PFSK-1 (cell line): ENCODE data around the gene LRRC71.

Experiments used
- FOXP2 ChIP-seq: optimal IDR thresholded peaks from 2 replicates; pipeline ENCODE3; 2011; ENCODE audit warnings: borderline replicate concordance, control low read depth, inconsistent platforms; ENCODE audit not compliant: insufficient read depth; ENCODE audit errors: extremely low read length, extremely low read depth
- POLR2AphosphoS5 ChIP-seq: IDR thresholded peaks from 2 replicates; pipeline ENCODE4 v1.6.1; 2012; ENCODE audit warnings: low read depth, mild to moderate bottlenecking, control low read depth, low read length, moderate library complexity
- REST ChIP-seq, 2 experiments: IDR thresholded peaks; 2 replicates each; pipeline versions ENCODE4 v1.6.1 to v1.8.0; 2011 to 2012; ENCODE audit warnings: low read depth in 2 of 2, low read length in 2 of 2, control low read depth in 1 of 2, inconsistent platforms in 1 of 2, mild to moderate bottlenecking in 1 of 2, moderate library complexity in 1 of 2; ENCODE audit not compliant: insufficient read depth in 1 of 2
- SIN3A ChIP-seq: IDR thresholded peaks from 2 replicates; pipeline ENCODE4 v1.6.1; 2012; ENCODE audit warnings: mild to moderate bottlenecking, low read length, moderate library complexity, borderline replicate concordance; ENCODE audit not compliant: insufficient read depth
- TAF1 ChIP-seq: IDR thresholded peaks from 2 replicates; pipeline ENCODE4 v1.6.1; 2012; ENCODE audit warnings: low read length, control low read depth, borderline replicate concordance; ENCODE audit not compliant: insufficient read depth

GRCh38 chr1:156938813-156939212 lies 18.4 kb downstream of the LRRC71 start:
- TF ChIP-seq POLR2AphosphoS5, result no peak
- TF ChIP-seq TAF1, result no peak
- TF ChIP-seq SIN3A, result no peak
- TF ChIP-seq REST (IDR thresholded peaks at IDR 0.05; ENCODE audit: insufficient read depth in 1 of 2, low read depth in 2 of 2, low read length in 2 of 2), result no peak
- no peak for TF ChIP-seq FOXP2
